ENCODE data around the gene CENPT. TPM values are rescaled to one million over a fixed set of nuclear protein-coding genes. Genes with fewer than 3 reads are reported as not detected.

Gene CENPT, protein sequence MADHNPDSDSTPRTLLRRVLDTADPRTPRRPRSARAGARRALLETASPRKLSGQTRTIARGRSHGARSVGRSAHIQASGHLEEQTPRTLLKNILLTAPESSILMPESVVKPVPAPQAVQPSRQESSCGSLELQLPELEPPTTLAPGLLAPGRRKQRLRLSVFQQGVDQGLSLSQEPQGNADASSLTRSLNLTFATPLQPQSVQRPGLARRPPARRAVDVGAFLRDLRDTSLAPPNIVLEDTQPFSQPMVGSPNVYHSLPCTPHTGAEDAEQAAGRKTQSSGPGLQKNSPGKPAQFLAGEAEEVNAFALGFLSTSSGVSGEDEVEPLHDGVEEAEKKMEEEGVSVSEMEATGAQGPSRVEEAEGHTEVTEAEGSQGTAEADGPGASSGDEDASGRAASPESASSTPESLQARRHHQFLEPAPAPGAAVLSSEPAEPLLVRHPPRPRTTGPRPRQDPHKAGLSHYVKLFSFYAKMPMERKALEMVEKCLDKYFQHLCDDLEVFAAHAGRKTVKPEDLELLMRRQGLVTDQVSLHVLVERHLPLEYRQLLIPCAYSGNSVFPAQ
- 12.0 and 20.8 TPM in 2 replicates for total RNA-seq (2014; rRNA removed; shearing (Covaris generic))

DNA sequence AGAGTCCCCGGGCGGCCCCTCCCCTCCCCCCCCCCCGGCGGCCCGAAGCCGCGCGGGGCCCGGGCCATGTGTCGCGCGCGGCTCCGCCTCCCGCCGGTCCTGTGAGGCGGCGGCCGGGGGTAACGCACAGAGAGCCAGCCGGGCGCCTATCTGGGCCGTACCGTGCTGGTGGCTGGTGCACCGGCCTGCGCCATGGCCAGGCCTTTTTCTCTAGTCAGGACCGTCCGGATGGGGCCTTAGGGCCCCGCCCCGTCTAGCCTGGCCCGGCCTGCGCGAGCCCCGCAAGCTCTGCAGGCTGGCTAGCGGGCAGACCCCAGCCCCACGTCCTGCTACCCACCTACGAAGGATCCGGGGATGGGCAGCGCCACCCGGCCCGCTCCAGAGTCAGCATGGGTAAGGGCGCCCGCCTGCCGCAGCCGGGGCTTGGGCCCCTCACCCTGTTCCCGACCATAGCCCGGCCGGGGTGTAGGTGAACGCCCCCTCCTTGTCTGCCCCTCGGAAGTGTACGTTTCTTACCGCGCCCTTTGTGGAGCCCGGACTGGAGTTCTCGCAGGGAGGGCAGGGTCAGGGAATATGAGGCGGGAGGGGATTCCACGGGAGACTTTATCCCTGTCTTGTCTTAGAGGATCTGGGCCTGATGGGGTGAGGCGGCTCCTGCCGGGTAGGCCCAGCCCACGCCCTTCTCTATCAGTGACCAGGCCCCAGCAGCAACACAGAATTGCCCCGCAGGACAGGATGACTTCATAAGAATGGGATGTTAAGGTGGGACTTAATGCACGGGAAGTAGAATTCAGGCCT, at the start of gene CENPT:
Gene CENPT, minus strand, starts transcription at position 630 of the 798 bp plus-strand sequence. CDS start 13,834 bp downstream, outside the sequence.
- DNase-seq (ENCODE audit: low spot score), result peak; percentile 42

DNA sequence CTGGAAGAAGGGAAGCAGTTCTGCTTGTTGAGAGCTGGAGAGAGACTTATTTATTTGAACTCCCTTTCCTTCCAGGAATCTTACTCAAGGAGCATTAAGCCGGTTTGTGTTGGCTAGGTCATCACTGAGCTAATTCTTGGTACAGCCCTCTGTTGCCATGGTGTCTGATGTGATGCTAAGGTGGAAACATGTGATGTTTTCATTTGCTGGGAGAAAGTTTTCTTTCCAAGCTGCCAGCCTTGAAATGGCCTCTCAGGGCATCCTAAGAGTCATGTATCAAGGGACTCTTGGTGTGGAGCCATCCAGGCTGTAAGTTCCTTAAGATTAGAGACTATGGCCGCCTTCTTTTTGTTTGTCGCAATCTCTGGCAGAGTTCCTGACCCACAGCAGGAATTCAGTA, 49.7 kb upstream of the CENPT start:
- no peak for DNase-seq (ENCODE audit: low spot score)

DNA sequence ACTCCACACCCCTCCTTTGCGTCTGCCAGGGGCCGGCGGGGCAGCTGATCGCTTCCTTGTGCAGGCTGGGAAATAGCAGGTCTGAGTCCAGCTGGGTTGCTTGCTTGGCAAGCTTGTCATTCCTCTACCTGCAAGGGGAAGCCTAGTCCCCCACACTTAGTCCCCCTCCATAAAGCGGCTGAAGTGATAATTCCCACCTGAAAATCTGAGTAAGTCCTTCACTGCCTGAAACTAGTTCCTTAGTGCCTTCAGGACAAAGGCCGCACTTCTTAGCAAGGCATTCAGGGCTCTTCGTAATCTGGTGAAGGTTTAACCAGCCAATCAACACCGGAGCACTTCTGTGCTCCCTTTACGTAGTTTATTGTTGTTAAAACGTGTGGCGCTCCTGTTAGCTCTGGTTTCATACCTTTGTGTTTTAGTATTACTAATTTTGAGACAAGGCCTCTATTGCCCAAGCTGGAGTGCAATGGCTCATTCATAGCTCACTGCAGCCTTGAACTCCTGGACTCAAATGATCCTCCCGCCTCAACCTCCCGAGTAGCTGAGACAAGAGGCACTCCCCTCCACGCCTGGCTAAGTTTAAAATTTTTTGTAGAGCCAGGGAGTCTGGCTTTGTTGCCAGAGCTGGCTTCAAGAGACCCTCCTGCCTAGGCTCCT, 46.4 kb upstream of the CENPT start:
- no peak for DNase-seq (ENCODE audit: low spot score)

DNA sequence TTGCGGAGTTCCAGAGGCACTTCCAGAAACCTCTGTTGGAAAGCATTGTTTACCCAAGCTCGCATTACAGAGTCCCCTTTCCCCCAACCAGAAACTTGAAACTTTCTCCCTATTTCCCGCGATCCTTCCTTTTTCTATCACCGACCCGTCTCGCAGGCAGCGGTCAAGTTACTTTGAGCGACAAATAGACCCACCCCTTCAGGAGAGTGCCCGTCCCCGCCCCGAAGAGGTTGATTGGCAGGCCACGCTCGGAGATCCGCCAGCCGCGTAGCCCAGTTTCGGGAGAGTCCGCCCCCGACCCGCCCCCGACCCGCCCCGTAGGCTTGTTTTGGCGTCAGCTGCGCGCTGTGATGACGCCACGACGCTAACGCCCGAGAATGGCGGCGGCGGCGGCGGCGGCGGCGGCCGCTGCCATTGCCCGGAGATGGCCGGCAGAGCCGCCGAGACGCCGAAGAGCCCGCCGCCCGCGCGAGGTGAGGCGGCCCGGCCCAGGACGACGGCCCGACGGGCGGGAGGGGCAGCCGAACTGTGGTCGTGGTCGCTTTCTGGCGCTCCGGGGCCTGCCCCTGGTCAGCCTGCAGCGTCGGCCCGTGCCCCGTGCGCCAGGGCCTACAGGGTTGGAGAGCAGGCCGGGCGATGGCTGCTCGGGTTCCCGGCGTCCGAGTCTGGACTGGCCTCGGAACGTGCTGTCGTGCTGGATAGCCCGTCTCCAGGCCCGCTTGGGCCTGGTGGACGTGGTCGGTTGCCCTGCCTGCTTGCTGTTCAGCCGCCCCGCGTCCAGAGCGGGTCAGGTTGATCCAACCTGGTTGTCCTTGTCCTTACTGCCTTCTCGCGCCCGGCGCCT, 45.6 kb upstream of the CENPT start, which contains the start of gene PSKH1:
Gene PSKH1, plus strand, starts transcription at position 356 of the 844 bp plus-strand sequence. CDS start 15,496 bp downstream, outside the sequence.
- peak; percentile 90 for DNase-seq (ENCODE audit: low spot score)

DNA sequence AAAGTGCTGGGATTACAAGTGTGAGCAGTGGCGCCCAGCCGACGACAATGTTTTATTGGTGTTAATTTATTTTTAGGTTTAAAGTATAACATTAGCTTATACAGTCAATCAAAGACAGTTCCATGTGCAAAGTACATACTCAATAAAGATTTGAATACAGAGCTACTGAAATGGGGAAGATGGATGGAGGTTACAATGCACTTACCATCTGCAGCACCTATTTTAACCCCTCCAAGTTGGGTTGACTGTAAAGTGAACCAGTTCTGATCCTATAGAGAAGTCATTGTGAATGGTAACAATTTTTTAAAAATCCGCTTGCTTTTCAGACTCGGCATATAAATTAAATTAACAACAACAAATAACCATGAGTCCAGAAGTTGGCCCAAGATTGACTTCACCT, 44.9 kb upstream of the CENPT start:
- no peak for DNase-seq (ENCODE audit: low spot score)

DNA sequence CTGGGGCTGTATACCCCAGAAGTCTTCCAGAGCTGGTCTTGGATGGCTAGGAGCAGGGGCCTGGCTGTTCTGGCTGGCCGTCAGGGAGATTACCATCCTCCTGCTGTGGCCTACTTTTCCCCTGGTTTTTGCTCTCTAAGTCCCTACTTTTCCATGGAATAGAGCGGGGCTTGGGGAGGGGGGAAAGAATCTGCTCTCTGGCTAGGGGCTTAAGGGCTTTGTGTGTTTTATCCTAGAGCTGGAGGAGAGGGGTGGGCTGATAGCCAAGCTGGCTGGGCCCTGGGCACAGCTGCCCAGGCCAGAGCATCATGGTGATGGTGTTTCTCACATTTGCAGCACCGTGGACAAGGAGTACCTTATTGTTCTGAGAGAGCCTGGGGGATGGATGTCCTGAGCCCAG, 40.8 kb upstream of the CENPT start:
- no peak for DNase-seq (ENCODE audit: low spot score)

DNA sequence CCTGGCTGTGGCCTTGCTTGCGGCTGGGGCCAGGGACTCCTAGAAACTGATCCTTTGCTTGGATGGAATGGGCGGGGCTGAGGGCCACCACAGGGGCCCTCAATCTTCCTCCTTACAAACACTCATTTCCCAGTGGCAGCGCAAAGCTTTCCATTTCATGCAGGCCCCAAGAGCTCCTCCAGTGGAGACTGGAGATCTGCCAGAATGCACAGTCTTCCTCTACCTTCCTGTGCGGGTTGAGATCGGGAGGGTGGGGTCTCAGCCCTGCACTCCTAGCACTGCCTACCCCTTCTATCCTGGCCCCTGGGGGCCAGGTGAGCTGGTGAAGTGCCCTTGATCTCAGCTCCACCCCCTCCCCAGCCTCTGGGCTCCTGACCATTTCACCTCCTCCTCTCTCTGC, 38.9 kb upstream of the CENPT start:
- no peak for DNase-seq (ENCODE audit: low spot score)

DNA sequence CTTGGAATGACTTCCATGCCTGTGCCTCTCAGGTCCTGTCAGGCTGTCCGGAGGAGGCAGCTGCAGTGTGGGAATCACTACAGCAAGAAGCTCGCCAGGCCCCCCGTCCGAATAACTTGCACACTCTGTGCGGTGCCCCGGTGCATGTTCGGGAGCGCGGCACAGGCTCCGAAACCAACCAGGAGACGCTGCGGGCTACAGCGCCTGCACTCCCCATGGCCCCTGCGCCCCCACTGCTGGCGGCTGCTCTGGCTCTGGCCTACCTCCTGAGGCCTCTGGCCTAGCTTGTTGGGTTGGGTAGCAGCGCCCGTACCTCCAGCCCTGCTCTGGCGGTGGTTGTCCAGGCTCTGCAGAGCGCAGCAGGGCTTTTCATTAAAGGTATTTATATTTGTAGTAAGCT, 38.5 kb upstream of the CENPT start:
- no peak for DNase-seq (ENCODE audit: low spot score)

DNA sequence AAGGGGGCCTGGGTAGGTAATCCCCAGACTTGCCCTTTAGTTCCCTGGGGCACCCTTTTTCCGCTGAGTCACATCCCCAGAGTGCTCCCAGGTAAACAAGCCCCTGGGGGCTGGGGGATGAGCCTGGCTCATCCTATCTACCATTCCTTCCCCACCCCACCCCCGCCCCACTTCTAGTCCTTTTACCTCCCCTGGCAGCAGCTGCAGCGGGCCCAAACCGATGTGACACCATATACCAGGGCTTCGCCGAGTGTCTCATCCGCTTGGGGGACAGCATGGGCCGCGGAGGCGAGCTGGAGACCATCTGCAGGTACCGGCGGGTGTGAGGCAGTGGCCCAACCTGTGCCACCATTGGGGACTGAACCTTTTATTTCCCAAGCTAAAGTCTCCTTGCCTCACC, 38.1 kb upstream of the CENPT start:
- DNase-seq (ENCODE audit: low spot score), result no peak

DNA sequence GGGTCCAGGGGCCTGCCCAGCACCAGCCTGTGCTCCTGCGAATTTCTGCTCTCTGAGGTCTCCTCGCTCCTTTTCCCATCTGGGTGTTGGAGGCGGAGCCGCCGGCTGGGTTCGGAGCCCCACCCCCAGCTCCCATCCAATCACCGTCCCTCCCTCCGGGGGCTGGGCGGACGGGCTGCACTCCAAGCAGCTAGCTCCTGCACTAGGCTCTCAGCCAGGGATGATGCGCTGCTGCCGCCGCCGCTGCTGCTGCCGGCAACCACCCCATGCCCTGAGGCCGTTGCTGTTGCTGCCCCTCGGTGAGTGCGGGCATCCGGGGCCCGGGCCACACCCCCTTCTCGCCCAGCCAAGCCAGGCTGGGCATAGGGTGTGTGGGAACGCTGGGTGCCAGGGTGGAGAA, 37.2 kb upstream of the CENPT start, which contains the start of gene NRN1L:
Gene NRN1L, plus strand, starts transcription at position 202 of the 400 bp plus-strand sequence. Its CDS starts 19 bp downstream, at position 221.
- peak; percentile 42 for DNase-seq (ENCODE audit: low spot score)

DNA sequence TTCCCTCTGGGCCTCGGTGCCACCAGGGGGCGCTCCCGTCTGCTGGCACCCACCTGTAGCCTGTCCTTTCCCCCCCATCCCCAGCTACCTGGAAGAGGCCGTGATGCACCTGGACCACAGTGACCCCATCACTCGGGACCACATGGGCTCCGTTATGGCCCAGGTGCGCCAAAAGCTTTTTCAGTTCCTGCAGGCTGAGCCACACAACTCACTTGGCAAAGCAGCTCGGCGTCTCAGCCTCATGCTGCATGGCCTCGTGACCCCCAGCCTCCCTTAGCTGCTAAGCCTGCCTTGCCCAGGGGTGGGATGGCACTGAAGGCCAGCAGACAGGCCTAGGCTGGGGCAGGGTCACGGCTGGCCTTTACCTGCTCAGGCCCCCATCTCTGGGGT, 36.4 kb upstream of the CENPT start:
- no peak for DNase-seq (ENCODE audit: low spot score)

DNA sequence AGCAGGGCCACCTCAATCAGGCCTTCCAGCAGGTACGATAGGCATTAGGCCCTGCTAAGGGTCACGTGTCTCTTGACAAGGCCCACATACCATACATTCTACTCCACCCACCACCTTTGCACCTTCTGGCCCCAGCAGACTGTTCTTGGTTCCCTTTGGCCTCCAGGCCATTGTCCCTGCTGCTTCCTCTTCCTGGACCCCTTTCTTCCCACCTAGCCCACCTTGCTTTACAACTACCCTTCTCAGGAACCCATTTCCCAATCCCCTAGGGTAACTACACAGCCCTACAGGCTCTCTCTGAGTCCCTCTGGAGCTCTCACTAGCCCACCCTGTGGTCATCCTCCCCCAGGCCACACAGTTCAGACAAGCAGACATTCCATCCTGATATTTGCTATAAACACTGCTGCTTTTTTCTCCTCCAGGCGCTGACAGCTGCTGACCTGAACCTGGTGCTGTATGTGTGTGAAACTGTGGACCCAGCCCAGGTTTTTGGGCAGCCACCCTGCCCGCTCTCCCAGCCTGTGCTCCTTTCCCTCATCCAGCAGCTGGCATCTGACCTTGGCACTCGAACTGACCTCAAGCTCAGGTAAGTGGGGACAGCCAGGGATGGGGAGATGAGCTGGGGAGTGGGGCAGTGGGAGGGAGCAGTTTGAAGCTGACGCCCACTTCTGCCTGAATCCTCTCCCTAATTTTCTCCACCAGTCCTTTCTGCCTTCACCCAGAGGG, 35.8 kb upstream of the CENPT start:
- no peak for DNase-seq (ENCODE audit: low spot score)

DNA sequence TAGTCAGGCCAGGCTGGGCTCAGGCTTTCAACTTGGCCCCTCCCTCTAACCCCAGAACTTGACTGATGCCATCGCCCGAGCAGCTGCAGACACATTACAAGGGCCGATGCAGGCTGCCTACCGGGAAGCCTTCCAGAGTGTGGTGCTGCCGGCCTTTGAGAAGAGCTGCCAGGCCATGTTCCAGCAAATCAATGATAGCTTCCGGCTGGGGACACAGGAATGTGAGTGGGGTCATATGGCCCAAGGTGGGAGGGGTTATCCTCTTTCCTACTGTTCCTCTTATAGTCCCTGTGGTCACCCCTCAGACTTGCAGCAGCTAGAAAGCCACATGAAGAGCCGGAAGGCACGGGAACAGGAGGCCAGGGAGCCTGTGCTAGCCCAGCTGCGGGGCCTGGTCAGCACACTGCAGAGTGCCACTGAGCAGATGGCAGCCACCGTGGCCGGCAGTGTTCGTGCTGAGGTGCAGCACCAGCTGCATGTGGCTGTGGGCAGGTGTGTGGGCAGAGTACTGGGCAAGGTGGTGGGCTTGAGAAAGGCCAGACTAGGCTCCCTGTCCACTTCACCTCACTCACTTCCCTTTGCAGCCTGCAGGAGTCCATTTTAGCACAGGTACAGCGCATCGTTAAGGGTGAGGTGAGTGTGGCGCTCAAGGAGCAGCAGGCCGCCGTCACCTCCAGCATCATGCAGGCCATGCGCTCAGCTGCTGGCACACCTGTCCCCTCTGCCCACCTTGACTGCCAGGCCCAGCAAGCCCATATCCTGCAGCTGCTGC, 35.1 kb upstream of the CENPT start:
- DNase-seq (ENCODE audit: low spot score), result no peak

DNA sequence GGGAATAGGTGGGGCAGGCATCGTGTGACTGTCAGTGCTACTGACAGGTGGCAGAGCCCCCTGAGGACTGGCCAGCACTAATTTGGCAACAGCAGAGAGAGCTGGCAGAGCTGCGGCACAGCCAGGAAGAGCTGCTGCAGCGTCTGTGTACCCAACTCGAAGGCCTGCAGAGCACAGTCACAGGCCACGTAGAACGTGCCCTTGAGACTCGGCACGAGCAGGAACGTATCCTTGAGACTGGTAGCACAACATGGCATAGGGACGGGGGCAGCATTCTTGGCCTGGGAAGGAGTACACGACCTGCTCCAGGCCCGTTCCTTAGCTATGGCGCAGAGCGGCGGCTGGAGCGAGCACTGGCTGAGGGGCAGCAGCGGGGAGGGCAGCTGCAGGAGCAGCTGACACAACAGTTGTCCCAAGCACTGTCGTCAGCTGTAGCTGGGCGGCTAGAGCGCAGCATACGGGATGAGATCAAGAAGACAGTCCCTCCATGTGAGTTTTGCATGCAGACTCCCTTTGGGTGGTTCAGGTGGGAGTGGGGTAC, 34.2 kb upstream of the CENPT start:
- DNase-seq (ENCODE audit: low spot score), result no peak

DNA sequence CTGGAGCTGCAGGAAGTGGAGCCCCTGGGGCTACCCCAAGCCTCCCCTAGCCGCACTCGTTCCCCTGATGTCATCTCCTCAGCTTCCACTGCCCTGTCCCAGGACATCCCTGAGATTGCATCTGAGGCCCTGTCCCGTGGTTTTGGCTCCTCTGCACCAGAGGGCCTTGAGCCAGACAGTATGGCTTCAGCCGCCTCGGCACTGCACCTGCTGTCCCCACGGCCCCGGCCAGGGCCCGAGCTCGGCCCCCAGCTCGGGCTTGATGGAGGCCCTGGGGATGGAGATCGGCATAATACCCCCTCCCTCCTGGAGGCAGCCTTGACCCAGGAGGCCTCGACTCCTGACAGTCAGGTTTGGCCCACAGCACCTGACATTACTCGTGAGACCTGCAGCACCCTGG, 33.1 kb upstream of the CENPT start:
- DNase-seq (ENCODE audit: low spot score), result no peak

DNA sequence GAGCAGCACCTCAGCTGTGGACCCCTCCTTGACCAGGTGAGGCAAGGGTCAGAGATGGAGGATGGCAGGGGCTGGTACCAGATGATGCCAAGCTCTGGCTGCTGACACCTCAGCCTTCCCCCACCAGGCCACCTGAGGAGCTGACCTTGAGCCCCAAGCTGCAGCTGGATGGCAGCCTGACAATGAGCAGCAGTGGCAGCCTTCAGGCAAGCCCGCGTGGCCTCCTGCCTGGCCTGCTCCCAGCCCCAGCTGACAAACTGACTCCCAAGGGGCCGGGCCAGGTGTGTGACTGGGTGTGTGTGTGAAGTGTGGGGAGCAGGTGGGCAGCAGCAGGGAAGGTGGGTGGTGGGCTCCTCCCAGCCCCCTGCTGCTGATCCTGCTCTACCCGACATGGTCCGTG, 32.4 kb upstream of the CENPT start:
- no peak for DNase-seq (ENCODE audit: low spot score)

DNA sequence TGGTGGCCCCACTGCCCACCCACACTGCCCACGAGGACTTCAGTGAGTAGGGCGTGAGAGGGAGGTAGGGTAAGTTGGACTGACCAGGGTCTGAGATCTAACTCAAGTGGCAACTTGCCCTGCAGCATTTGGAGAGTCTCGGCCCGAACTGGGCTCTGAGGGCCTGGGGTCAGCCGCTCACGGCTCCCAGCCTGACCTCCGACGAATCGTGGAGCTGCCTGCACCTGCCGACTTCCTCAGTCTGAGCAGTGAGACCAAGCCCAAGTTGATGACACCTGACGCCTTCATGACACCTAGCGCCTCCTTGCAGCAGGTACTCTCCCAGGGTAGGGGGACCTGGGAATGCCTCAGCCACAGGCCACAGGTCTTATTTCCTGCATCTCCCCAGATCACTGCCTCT, 32.0 kb upstream of the CENPT start:
- DNase-seq (ENCODE audit: low spot score), result no peak

DNA sequence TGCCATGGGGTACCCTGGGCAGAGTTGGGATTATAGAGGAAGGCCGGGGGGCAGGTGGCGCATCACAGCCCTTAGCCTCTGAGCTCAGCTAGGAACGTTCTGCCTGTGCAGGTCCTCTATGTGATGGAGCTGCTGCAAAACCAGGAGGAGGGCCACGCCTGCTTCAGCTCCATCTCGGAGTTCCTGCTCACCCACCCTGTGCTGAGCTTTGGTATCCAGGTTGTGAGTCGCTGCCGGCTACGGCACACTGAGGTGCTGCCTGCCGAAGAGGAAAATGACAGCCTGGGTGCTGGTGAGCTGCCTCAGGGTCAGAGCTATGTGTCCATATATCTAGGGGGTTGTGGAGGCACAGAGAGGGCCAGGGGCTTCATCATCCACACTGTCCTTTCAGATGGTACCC, 31.4 kb upstream of the CENPT start:
- no peak for DNase-seq (ENCODE audit: low spot score)

DNA sequence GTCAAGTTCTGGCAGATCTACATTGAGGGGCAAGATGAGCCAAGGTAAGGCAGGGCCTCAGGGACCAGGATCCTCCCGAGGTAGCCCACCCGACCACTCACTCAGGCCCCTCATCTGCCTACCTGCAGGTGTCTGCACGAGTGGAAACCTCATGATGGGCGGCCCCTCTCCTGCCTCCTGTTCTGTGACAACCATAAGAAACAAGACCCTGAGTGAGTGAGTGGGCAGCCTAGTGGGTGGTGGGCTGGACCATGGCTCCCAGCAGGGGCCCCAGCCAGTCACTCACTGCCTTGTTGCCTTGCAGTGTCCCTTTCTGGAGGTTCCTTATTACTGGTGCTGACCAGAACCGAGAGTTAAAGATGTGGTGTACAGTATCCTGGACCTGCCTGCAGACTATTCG, 30.7 kb upstream of the CENPT start:
- DNase-seq (ENCODE audit: low spot score), result no peak

Measured in H4 (cell line).